ENCODE results near the gene WRNIP1. TPM values are rescaled to one million over a fixed set of nuclear protein-coding genes. Genes with fewer than 3 reads are reported as not detected.

WRNIP1 gene
- total and polyA plus RNA-seq, 9 of the 15 experiments (the other 6 are each of a cell fraction or from before 2014, with no cell fraction given), result 13.2 to 63.6 (median 48.6) TPM

DNA sequence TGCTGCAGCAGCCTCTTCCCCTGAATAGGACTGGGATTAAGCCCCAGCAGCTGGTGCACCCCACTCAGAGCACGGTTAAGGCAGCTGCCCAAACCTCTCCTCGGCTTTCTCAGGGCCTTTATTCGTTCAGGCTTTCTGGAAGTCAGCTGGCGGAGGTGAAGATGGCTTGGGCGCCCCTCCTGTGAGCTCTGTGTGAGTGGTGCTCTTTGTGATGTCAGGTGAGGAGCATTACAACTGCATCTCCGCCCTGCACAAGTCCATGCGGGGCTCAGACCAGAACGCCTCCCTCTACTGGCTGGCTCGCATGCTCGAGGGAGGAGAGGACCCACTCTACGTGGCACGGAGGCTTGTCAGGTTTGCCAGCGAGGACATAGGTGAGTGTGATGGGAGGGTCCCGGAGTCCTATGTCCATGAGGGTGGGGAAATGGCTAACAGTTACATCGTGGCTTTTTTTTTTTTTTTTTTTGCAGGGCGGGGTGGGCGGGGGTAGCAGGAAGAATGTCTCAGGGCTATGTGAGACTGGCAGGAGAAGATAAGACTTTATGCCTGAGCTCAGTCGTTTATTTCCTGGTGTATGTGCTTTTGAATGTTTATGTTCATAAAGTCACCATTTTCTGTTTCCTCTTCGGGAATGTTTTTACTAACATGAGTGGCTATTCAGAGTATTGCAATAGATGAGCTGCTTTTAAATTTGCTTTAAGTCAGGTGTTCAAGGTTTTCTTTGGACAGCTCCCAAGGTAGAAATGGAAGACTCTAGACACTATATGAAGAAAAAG is 18.2 kb downstream of the WRNIP1 start (continued):
- TF ChIP-seq TCF3 (CRISPR knock-in tag; IDR thresholded peaks at IDR 0.05) (peak; percentile 38), FOSL1 (tag; conservative IDR thresholded peaks at IDR 0.05) (peak; percentile 38; the same call in 1 of the 2 replicates), ILF3 (IDR thresholded peaks at IDR 0.05; ENCODE audit: borderline replicate concordance) (0 out of 2 replicates have a peak, but pooled peaks have one; percentile 68), ZC3H11A (IDR thresholded peaks at IDR 0.05; ENCODE audit: low read depth, low read length) (no peak), CBX1 (IDR thresholded peaks at IDR 0.05; ENCODE audit: low read depth) (no peak), ZNF764 (CRISPR knock-in tag; IDR thresholded peaks at IDR 0.05; ENCODE audit: low read depth) (no peak), RNF2 (IDR thresholded peaks at IDR 0.05) (no peak), XRCC3 (IDR thresholded peaks at IDR 0.05) (no peak), ESRRA (IDR thresholded peaks at IDR 0.05; ENCODE audit: borderline replicate concordance, low read depth) (no peak), HCFC1 (IDR thresholded peaks at IDR 0.05; ENCODE audit: low read depth, low read length) (0 out of 2 replicates have a peak, but pooled peaks have one; percentile 30), EGR1 (conservative IDR thresholded peaks at IDR 0.05) (0 out of 2 replicates have a peak, but pooled peaks have one; percentile 7)
- TF ChIP-seq, protein P1, sequence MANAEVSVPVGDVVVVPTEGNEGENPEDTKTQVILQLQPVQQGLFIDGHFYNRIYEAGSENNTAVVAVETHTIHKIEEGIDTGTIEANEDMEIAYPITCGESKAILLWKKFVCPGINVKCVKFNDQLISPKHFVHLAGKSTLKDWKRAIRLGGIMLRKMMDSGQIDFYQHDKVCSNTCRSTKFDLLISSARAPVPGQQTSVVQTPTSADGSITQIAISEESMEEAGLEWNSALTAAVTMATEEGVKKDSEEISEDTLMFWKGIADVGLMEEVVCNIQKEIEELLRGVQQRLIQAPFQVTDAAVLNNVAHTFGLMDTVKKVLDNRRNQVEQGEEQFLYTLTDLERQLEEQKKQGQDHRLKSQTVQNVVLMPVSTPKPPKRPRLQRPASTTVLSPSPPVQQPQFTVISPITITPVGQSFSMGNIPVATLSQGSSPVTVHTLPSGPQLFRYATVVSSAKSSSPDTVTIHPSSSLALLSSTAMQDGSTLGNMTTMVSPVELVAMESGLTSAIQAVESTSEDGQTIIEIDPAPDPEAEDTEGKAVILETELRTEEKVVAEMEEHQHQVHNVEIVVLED (CRISPR knock-in tag; IDR thresholded peaks at IDR 0.05), result no peak
- TF ChIP-seq, protein P2, sequence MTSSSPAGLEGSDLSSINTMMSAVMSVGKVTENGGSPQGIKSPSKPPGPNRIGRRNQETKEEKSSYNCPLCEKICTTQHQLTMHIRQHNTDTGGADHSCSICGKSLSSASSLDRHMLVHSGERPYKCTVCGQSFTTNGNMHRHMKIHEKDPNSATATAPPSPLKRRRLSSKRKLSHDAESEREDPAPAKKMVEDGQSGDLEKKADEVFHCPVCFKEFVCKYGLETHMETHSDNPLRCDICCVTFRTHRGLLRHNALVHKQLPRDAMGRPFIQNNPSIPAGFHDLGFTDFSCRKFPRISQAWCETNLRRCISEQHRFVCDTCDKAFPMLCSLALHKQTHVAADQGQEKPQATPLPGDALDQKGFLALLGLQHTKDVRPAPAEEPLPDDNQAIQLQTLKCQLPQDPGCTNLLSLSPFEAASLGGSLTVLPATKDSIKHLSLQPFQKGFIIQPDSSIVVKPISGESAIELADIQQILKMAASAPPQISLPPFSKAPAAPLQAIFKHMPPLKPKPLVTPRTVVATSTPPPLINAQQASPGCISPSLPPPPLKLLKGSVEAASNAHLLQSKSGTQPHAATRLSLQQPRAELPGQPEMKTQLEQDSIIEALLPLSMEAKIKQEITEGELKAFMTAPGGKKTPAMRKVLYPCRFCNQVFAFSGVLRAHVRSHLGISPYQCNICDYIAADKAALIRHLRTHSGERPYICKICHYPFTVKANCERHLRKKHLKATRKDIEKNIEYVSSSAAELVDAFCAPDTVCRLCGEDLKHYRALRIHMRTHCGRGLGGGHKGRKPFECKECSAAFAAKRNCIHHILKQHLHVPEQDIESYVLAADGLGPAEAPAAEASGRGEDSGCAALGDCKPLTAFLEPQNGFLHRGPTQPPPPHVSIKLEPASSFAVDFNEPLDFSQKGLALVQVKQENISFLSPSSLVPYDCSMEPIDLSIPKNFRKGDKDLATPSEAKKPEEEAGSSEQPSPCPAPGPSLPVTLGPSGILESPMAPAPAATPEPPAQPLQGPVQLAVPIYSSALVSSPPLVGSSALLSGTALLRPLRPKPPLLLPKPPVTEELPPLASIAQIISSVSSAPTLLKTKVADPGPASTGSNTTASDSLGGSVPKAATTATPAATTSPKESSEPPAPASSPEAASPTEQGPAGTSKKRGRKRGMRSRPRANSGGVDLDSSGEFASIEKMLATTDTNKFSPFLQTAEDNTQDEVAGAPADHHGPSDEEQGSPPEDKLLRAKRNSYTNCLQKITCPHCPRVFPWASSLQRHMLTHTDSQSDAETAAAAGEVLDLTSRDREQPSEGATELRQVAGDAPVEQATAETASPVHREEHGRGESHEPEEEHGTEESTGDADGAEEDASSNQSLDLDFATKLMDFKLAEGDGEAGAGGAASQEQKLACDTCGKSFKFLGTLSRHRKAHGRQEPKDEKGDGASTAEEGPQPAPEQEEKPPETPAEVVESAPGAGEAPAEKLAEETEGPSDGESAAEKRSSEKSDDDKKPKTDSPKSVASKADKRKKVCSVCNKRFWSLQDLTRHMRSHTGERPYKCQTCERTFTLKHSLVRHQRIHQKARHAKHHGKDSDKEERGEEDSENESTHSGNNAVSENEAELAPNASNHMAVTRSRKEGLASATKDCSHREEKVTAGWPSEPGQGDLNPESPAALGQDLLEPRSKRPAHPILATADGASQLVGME (CRISPR knock-in tag; IDR thresholded peaks at IDR 0.05), result no peak
- TF ChIP-seq, protein P3, sequence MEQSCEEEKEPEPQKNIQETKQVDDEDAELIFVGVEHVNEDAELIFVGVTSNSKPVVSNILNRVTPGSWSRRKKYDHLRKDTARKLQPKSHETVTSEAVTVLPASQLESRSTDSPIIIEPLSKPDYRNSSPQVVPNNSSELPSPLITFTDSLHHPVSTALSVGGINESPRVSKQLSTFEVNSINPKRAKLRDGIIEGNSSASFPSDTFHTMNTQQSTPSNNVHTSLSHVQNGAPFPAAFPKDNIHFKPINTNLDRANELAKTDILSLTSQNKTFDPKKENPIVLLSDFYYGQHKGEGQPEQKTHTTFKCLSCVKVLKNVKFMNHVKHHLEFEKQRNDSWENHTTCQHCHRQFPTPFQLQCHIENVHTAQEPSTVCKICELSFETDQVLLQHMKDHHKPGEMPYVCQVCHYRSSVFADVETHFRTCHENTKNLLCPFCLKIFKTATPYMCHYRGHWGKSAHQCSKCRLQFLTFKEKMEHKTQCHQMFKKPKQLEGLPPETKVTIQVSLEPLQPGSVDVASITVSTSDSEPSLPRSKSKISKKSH (CRISPR knock-in tag; IDR thresholded peaks at IDR 0.05), result no peak
- TF ChIP-seq, protein P4, sequence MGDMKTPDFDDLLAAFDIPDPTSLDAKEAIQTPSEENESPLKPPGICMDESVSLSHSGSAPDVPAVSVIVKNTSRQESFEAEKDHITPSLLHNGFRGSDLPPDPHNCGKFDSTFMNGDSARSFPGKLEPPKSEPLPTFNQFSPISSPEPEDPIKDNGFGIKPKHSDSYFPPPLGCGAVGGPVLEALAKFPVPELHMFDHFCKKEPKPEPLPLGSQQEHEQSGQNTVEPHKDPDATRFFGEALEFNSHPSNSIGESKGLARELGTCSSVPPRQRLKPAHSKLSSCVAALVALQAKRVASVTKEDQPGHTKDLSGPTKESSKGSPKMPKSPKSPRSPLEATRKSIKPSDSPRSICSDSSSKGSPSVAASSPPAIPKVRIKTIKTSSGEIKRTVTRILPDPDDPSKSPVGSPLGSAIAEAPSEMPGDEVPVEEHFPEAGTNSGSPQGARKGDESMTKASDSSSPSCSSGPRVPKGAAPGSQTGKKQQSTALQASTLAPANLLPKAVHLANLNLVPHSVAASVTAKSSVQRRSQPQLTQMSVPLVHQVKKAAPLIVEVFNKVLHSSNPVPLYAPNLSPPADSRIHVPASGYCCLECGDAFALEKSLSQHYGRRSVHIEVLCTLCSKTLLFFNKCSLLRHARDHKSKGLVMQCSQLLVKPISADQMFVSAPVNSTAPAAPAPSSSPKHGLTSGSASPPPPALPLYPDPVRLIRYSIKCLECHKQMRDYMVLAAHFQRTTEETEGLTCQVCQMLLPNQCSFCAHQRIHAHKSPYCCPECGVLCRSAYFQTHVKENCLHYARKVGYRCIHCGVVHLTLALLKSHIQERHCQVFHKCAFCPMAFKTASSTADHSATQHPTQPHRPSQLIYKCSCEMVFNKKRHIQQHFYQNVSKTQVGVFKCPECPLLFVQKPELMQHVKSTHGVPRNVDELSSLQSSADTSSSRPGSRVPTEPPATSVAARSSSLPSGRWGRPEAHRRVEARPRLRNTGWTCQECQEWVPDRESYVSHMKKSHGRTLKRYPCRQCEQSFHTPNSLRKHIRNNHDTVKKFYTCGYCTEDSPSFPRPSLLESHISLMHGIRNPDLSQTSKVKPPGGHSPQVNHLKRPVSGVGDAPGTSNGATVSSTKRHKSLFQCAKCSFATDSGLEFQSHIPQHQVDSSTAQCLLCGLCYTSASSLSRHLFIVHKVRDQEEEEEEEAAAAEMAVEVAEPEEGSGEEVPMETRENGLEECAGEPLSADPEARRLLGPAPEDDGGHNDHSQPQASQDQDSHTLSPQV (IDR thresholded peaks at IDR 0.05), result peak; percentile 65
